Uterus (tissue), 2 donors: ENCODE measurements around the gene FAR2.

Experiments used
- CTCF ChIP-seq, 4 experiments: fragments of 200-600 bp in 2 of 4; fragments of 450-650 bp in 2 of 4; sonication (generic) in 2 of 4; IDR thresholded peaks; one replicate each; pipeline ENCODE4 v1.5.1; 2016 to 2019; ENCODE audit warnings: antibody characterized with exemption in 4 of 4, mild to moderate bottlenecking in 2 of 4, moderate library complexity in 1 of 4
- POLR2A ChIP-seq, 2 donors: fragments of 450-650 bp; IDR thresholded peaks; one replicate each; pipeline ENCODE4 v1.6.1; 2016; ENCODE audit warnings: antibody characterized with exemption in 2 of 2, mild to moderate bottlenecking in 1 of 2, moderate library complexity in 1 of 2

- TF ChIP-seq CTCF (IDR thresholded peaks at IDR 0.05) = no peak
- TF ChIP-seq POLR2A (IDR thresholded peaks at IDR 0.05) = no peak
Observed at GRCh38 chr12:29229158-29229505, 80.1 kb downstream of the FAR2 start.
